Heart right ventricle (tissue), 16 donors: ENCODE results near the gene DDAH1. TPM values are rescaled to one million over a fixed set of nuclear protein-coding genes. Genes with fewer than 3 reads are reported as not detected.

Experiments used
- ATAC-seq, 8 donors: fragments of 200-7000 bp; cut with Tn5 transposase; one replicate each; pipeline ENCODE4 v1.9.1; 2020; ENCODE audit warnings: mild to moderate bottlenecking in 8 of 8, moderate library complexity in 8 of 8, moderate number of reproducible peaks in 1 of 8
- DNase-seq, 2 donors: peaks; one replicate each; pipeline ENCODE4 v3.0.0-alpha.2; 2020
- H3K27ac ChIP-seq, 10 donors: fragments of 200-600 bp; sonication (generic) in 2 of 10; one replicate each; pipeline versions ENCODE4 v1.5.0 to v1.8.0; 2020 to 2022; ENCODE audit warnings: mild to moderate bottlenecking in 3 of 10
- H3K27me3 ChIP-seq, 7 donors: fragments of 200-600 bp; one replicate each; pipeline ENCODE4 v1.8.0; 2021 to 2022; ENCODE audit warnings: mild to moderate bottlenecking in 2 of 7
- H3K36me3 ChIP-seq, 9 donors: fragments of 200-600 bp; sonication (generic) in 1 of 9; one replicate each; pipeline versions ENCODE4 v1.5.0 to v1.8.0; 2020 to 2022; ENCODE audit warnings: mild to moderate bottlenecking in 2 of 9
- H3K4me1 ChIP-seq, 9 donors: fragments of 200-600 bp; sonication (generic) in 1 of 9; one replicate each; pipeline versions ENCODE4 v1.5.0 to v1.8.0; 2020 to 2022; ENCODE audit warnings: mild to moderate bottlenecking in 4 of 9
- H3K4me3 ChIP-seq, 10 donors: fragments of 200-600 bp; sonication (generic) in 2 of 10; one replicate each; pipeline versions ENCODE4 v1.5.0 to v1.8.0; 2020 to 2022; ENCODE audit warnings: mild to moderate bottlenecking in 7 of 10, moderate library complexity in 2 of 10
- H3K9me3 ChIP-seq, 11 donors: fragments of 200-600 bp in 10 of 11; sonication (generic) in 2 of 11; one replicate each; pipeline versions ENCODE4 v1.5.0 to v1.8.0; 2013 to 2022; ENCODE audit warnings: mild to moderate bottlenecking in 2 of 11, control low read depth in 1 of 11, moderate library complexity in 1 of 11
- CTCF ChIP-seq, 9 donors: fragments of 200-600 bp; sonication (generic) in 2 of 9; IDR thresholded peaks; one replicate each; pipeline versions ENCODE4 v1.5.0 to v1.8.0; 2021 to 2022; ENCODE audit warnings: antibody characterized with exemption in 9 of 9, mild to moderate bottlenecking in 5 of 9, moderate library complexity in 1 of 9
- WGBS, 2 donors: extraction: QIAGEN DNeasy Blood & Tissue Kit; methylation state at CpG; one replicate each; pipeline ENCODE4 v1.1.7; 2013; ENCODE audit warnings: inconsistent platforms in 1 of 2; 5-methylcytosine and 5-hydroxymethylcytosine counted together
- intact Hi-C, 10 donors: fragments of 100-400 bp; cut with DNase I; formaldehyde crosslinking; loops; one replicate each; pipeline versions ENCODE4 v1.11.1 to v1.14.2; 2022
- polyA plus RNA-seq, 2 donors: library from polyadenylated mRNA; stranded (reverse); fragments of 200-250 nt; gene quantifications; one replicate each; pipeline ENCODE4 v1.2.3, GENCODE V29; 2013
- total RNA-seq, 10 donors: library from RNA; stranded (reverse); fragmentation: NEBNext Ultra II Directional in 3 of 10; extraction: Animal tissue kit (Norgen Biotek cat#: 25700) in 3 of 10; gene quantifications; one replicate each; pipeline versions ENCODE4 v1.2.1 to v1.2.4, GENCODE V29; 2021 to 2023
- donor health status: Arrhythmogenic right ventricular cardiomyopathy.
- donor health status: ischemic (EF 13 %, LVEDD 7.1; RV severe dilation, severe dysfunction).
- donor health status: healthy with polysubstance abuse.
- donor health status: DM: no; HTN: yes; CAD: no.
- donor health status: DM: no; HTN: no; CAD: no.
- donor health status: ischemic (EF 25% LVEDD 6.9; RV normal size, moderate dysfunction).
- donor health status: ischemic (EF 25% LVEDD 5.7; RV mildly dilated, moderate dysfunction).
- donor health status: healthy.
- donor health status: DM: yes; HTN: yes; CAD: no.
- donor health status: Ischemic cardiomyopathy.
- donor health status: ischemic (EF 35%, LVEDD 5.7; RV mildly dilated, moderate dysfunction).
- donor health status: nonischemic (EF 11% LVEDD 7.7; RV severe dilation, severe dysfunction).
- donor health status: DM: yes; HTN: yes; CAD: no.
- donor health status: PGD.
- donor health status: ischemic (EF 29% LVEDD 5.4; RV normal size, mild dysfunction).
- donor health status: nonischemic (EF 23%, LVEDD 6.1; RV moderate dilation, normal function).

The DDAH1 gene
- total and polyA plus RNA-seq, 12 donors = 2.7 to 29.0 (median 16.6) TPM

DNA sequence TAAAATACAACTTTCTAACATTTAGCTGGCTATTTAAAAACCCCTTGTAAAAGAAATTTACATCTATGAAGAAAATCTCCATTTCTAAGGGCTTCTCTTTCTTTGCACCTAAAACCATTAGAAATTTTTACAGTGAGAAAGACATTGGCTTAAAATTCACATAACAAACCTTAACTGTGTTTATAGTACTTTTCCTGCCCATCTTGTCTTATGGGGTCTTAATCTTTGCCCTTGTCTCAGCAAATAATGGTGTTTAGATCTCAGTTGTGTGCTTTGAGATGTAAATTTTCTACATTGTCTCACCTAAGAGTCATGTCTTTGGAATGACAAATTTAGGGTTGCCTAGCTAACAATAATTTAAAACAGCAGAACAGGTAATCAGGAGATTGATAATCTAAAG, 71.5 kb downstream of the DDAH1 start:
- H3K36me3 ChIP-seq = no peaks in the 10 kb centered on the region
- peaks cover 0 to 6% (median 3%) of the 10 kb centered on the region in 9 donors for H3K4me1 ChIP-seq
- no peak for ATAC-seq
- DNase-seq = no peak
- no peaks in the 10 kb centered on the region for H3K27me3 ChIP-seq
- TF ChIP-seq CTCF (IDR thresholded peaks at IDR 0.05) = no peak
- intact Hi-C loops = loop anchor here in 3 of 10 donors (10.0 kb wide), 2 partner anchors 49 to 89 kb away; no protein-coding TSS in a partner anchor
- H3K9me3 ChIP-seq = no peaks in the 10 kb centered on the region
- H3K27ac ChIP-seq = no peak overlapping the region
- H3K4me3 ChIP-seq = no peak overlapping the region

- peaks cover 0 to 21% (median 0%) of the 10 kb centered on the region in 9 donors for H3K4me1 ChIP-seq
- H3K27me3 ChIP-seq = no peaks in the 10 kb centered on the region
- intact Hi-C loops = no loop called here
- ATAC-seq (no peak), DNase-seq (no peak)
- peaks cover 0 to 14% (median 0%) of the 10 kb centered on the region in 11 donors for H3K9me3 ChIP-seq
- no peak overlapping the region for H3K27ac ChIP-seq
- TF ChIP-seq CTCF (IDR thresholded peaks at IDR 0.05) = no peak
- H3K36me3 ChIP-seq = no peaks in the 10 kb centered on the region
- no peak overlapping the region for H3K4me3 ChIP-seq
Measured at GRCh38 chr1:85388416-85388815, 76.5 kb downstream of the DDAH1 start.

GRCh38 chr1:85387781-85388180, 77.2 kb downstream of the DDAH1 start:
- peaks cover 0 to 21% (median 0%) of the 10 kb centered on the region in 9 donors for H3K4me1 ChIP-seq
- intact Hi-C loops = no loop called here
- no peaks in the 10 kb centered on the region for H3K27me3 ChIP-seq
- H3K9me3 ChIP-seq = peaks cover 0 to 20% (median 4%) of the 10 kb centered on the region in 11 donors
- no peak overlapping the region for H3K27ac ChIP-seq
- no peaks in the 10 kb centered on the region for H3K36me3 ChIP-seq
- DNase-seq = no peak
- no peak for TF ChIP-seq CTCF (IDR thresholded peaks at IDR 0.05)
- no peak overlapping the region for H3K4me3 ChIP-seq
- WGBS, 2 donors = 61% methylated on average over 2 of the region's 2 CpGs
- ATAC-seq = peak in 1 of 8 donors; percentile 15

- Histone ChIP-seq H3K27ac (no peak overlapping the region), H3K9me3 (peaks cover 0 to 29% (median 7%) of the 10 kb centered on the region in 11 donors), H3K4me1 (peaks cover 0 to 21% (median 0%) of the 10 kb centered on the region in 9 donors), H3K27me3 (no peaks in the 10 kb centered on the region), H3K36me3 (no peaks in the 10 kb centered on the region), H3K4me3 (no peak overlapping the region)
- no peak for TF ChIP-seq CTCF (IDR thresholded peaks at IDR 0.05)
- intact Hi-C loops = no loop called here
- no peak for DNase-seq
- WGBS, 2 donors = 96% methylated on average over 3 of the region's 3 CpGs
- no peak for ATAC-seq
Measured at GRCh38 chr1:85386068-85386722, 78.8 kb downstream of the DDAH1 start.
